ENCODE data around the gene HSPA2. TPM values are rescaled to one million over a fixed set of nuclear protein-coding genes. Genes with fewer than 3 reads are reported as not detected.

The HSPA2 gene
- total and polyA plus RNA-seq, 2 donors from 2014 or later: 41.9 to 56.2 TPM

DNA sequence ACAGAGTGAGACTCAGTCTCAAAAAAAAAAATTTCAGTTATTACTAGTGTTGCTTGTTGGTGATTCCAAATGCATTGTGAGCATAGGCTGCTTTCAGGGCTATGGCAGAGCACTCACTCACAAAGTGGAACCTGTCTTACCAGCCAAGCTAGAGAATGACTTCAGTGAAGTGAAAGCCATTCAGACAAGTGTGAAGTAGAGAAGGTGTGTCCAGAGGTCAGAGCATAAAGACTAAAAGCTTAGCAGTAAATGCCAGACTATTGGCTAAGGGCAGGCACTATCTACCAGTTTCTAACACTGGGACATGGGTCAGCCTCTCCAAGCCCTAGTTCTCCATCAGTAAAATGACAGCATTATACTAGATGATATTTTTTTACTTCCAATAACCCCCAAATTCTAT lies 21.9 kb downstream of the HSPA2 start:
- peaks cover 0 to 4% (median 0%) of the 10 kb centered on the region in 3 donors for H3K4me1 ChIP-seq (ENCODE audit: control insufficient read depth in 2 of 3, insufficient read depth in 2 of 3, low read depth in 1 of 3, low read length in 3 of 3)
- no peaks in the 10 kb centered on the region for H3K36me3 ChIP-seq (ENCODE audit: control insufficient read depth in 2 of 3, insufficient read depth in 3 of 3, low read length in 3 of 3)
- FAIRE-seq (no peak), DNase-seq (peak in 1 of 5 donors; percentile 25)
- intact Hi-C loops (cut with DNase I): no loop called here
- no peaks in the 10 kb centered on the region for H3K27me3 ChIP-seq (ENCODE audit: control insufficient read depth, insufficient read depth, low read length)
- H3K27ac ChIP-seq (ENCODE audit: low read depth in 2 of 2, low read length in 2 of 2): no peak overlapping the region
- TF ChIP-seq, protein P1, sequence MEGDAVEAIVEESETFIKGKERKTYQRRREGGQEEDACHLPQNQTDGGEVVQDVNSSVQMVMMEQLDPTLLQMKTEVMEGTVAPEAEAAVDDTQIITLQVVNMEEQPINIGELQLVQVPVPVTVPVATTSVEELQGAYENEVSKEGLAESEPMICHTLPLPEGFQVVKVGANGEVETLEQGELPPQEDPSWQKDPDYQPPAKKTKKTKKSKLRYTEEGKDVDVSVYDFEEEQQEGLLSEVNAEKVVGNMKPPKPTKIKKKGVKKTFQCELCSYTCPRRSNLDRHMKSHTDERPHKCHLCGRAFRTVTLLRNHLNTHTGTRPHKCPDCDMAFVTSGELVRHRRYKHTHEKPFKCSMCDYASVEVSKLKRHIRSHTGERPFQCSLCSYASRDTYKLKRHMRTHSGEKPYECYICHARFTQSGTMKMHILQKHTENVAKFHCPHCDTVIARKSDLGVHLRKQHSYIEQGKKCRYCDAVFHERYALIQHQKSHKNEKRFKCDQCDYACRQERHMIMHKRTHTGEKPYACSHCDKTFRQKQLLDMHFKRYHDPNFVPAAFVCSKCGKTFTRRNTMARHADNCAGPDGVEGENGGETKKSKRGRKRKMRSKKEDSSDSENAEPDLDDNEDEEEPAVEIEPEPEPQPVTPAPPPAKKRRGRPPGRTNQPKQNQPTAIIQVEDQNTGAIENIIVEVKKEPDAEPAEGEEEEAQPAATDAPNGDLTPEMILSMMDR (IDR thresholded peaks at IDR 0.05; ENCODE audit: borderline replicate concordance, extremely low read depth, insufficient read depth): no peak
- no peaks in the 10 kb centered on the region for H3K9me3 ChIP-seq (ENCODE audit: control insufficient read depth in 2 of 3, insufficient read depth in 1 of 3, low read length in 3 of 3)
- no peak overlapping the region for H3K4me3 ChIP-seq (ENCODE audit: low read length in 3 of 3)
- H3K9ac ChIP-seq (ENCODE audit: low read length in 3 of 3): no peak overlapping the region

DNA sequence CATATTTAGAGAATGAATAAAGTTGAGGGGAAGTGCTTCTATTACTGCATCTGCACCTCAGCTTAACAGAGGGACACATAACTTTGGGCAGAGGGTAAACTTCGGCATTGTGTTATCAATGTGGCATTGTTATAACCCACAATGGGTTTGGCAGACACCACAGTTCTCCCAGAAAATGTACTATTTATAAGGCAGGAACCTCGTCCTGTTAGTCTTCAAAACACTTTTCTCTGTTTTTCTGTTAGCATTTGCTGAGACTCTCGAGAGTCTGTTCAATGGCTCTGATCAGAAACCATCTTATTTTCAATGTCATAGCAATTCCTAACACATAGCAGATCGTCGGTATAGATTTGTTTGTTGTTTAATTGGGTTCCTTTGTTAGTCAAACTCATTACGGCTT lies 23.2 kb downstream of the HSPA2 start:
- Histone ChIP-seq H3K27me3 (ENCODE audit: control insufficient read depth, insufficient read depth, low read length) (no peaks in the 10 kb centered on the region), H3K4me1 (ENCODE audit: control insufficient read depth in 2 of 3, insufficient read depth in 2 of 3, low read depth in 1 of 3, low read length in 3 of 3) (peaks cover 0 to 4% (median 0%) of the 10 kb centered on the region in 3 donors), H3K9me3 (ENCODE audit: control insufficient read depth in 2 of 3, insufficient read depth in 1 of 3, low read length in 3 of 3) (no peaks in the 10 kb centered on the region), H3K36me3 (ENCODE audit: control insufficient read depth in 2 of 3, insufficient read depth in 3 of 3, low read length in 3 of 3) (no peaks in the 10 kb centered on the region), H3K9ac (ENCODE audit: low read length in 3 of 3) (no peak overlapping the region), H3K4me3 (ENCODE audit: low read length in 3 of 3) (no peak overlapping the region), H3K27ac (ENCODE audit: low read depth in 2 of 2, low read length in 2 of 2) (no peak overlapping the region)
- intact Hi-C loops (cut with DNase I): no loop called here
- DNase-seq (no peak), FAIRE-seq (no peak)
- TF ChIP-seq, protein P1 (IDR thresholded peaks at IDR 0.05; ENCODE audit: borderline replicate concordance, extremely low read depth, insufficient read depth): no peak

DNA sequence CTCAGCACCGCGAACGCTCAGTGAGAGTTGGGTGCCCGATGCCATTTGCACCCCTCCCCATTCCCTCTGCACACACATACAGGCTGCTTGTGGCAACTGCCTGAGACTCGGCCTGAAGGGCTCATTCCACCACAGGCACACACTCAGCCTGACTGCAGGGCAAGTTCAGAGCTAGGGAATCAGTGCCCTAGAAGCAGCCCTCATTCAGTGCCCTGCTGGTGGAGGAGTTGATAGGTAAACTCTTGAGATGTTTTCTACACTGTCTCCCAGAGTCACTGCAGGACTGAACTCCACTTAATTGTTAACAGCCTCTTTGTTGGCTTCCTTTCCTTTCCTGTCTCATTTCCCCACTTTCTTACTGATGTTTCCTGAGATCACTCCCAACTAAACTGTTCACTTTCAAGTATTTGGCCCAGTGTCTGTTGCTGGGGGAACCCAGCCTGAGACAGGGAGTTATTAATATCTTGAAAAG lies 26.1 kb downstream of the HSPA2 start:
- H3K9ac ChIP-seq (ENCODE audit: low read length in 3 of 3): no peak overlapping the region

More for the DNA sequence above, 26.1 kb downstream of the HSPA2 start:
- Histone ChIP-seq H3K27ac (ENCODE audit: low read depth in 2 of 2, low read length in 2 of 2) (peak overlapping the region in 1 of 2 donors; percentile 40), H3K4me1 (ENCODE audit: control insufficient read depth in 2 of 3, insufficient read depth in 2 of 3, low read depth in 1 of 3, low read length in 3 of 3) (peaks cover 0 to 4% (median 4%) of the 10 kb centered on the region in 3 donors), H3K36me3 (ENCODE audit: control insufficient read depth in 2 of 3, insufficient read depth in 3 of 3, low read length in 3 of 3) (no peaks in the 10 kb centered on the region), H3K9me3 (ENCODE audit: control insufficient read depth in 2 of 3, insufficient read depth in 1 of 3, low read length in 3 of 3) (no peaks in the 10 kb centered on the region), H3K4me3 (ENCODE audit: low read length in 3 of 3) (no peak overlapping the region), H3K27me3 (ENCODE audit: control insufficient read depth, insufficient read depth, low read length) (no peaks in the 10 kb centered on the region)
- DNase-seq (peak in 1 of 5 donors; percentile 34), FAIRE-seq (no peak)
- intact Hi-C loops (cut with DNase I): no loop called here
- TF ChIP-seq, protein P1 (IDR thresholded peaks at IDR 0.05; ENCODE audit: borderline replicate concordance, extremely low read depth, insufficient read depth): no peak

All from kidney (tissue), 14 donors.